CD4-positive, alpha-beta T cell treated with Interleukin-1 beta for 1 hour (primary cell): ENCODE measurements around the gene SENP1.
"Not testable (repeated sequence)": the region's sequence is repeated elsewhere in the genome, so short reads cannot be mapped to it uniquely, and the experiment has no call there.

Experiments
- DNase-seq, 2 donors: peaks; one replicate each; pipeline ENCODE4 v3.0.0-alpha.2; 2020 to 2022

The SENP1 gene

DNA sequence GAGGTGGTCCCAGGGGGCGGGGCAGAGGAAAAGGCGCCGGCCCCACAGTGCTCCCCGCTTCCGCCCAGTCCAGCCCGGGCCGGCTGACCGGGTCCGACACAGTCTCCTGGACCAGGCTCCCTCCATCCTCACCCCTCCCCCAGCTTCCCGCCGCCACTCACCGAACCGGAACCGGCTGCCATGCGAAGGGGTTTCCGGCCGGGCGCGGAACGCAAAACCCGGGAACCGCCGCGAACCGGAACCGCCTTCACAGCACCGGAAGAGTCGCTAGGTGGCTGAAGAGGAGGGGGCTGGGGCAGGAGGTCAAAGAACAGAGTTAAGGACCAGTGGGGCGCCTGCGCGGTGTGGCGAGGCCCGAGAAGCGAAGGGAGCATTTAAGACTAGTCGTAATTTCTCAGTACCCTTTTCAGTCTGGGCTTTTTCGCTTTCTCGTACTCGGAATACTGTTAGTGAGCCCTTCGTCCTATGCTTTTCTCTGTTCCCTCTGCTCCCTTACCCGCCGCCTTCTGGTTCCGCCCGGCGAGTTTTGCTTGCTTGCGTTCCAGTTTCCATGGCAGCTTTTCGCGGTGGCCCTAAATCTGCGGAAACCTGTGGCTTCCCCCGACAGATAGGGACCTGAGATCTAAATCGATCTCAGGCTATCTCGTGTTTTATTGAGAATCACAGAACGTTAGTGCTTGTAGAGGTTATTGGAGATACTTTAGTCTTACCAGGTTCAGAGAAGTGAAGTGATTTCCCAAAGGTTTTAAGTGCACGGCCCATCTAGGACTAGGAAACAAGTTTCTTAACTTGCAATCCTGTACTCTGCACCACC, at the start of gene SENP1:
TSS of gene SENP1 (minus strand) at position 213 of the 814 bp plus-strand sequence. CDS start 4,607 bp downstream, outside the sequence.
- peak; percentile 90 to 92 for DNase-seq

DNA sequence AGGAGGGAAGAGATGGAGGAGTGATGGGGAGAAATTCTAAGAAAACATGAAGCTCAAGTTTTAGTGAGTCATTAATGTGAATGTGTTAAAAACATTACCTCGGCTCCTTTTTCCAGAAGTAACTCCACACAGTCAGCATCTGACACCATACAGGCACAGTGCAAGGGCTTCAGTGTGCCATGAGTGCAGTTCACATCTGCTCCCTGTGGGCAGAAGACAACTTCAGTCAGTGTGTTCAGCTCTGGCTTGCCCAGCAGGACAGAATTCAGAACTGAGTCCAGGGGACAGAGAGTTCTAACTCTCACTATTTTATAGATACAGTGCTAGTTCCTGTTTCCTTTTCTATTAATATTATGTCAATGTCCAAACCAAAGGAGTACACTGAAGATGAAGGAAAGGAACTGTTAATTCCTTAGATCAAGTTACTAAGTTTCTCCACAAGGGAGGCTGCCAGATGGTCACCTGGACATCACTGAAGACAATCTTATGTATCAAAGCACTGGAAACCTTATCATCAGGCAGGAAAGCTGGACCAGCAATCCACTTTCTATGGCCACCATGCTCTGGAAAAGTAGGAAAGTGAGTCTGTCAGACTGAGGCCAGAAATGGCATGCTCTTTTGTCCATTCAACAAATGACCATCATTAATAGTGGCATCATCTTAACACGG, 45.4 kb upstream of the SENP1 start:
- no peak for DNase-seq

DNA sequence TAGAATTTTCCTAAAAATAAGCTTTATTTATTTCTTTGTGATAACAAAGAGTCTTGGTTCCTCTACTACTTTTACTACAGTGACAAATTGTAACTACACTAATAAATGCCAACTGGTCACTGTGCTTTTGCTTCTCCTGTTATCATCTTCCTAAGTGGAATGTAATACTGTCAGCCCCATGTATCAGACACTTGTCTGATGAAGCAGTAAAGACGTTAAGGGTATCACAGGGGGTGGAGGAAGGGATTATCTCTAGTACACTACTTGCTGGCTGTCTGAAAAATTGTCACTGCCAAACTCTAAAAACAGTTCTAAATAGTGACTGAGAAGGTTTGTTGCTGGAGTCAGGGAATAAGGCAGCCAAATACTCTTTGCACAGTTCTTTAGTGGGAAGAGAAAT, 40.1 kb upstream of the SENP1 start:
- no peak for DNase-seq

DNA sequence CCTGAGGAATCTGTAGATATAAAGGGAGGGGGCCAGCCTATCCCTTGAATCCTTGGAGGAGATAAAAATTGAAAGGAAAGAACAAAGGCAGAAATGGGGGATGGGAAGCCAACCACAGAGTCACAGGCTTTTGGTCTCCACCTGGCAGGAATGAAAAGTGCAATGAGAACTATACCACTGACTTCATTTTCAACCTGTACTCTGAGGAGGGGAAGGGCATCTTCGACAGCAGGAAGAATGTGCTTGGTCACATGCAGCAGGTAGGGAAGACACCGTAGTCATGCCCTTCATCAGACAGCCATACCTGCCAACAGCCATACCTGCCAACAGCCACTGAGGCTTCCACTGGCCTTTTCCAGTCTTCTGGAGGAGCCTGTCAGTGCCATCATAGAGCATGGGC, 38.0 kb upstream of the SENP1 start:
- DNase-seq, result no peak

DNA sequence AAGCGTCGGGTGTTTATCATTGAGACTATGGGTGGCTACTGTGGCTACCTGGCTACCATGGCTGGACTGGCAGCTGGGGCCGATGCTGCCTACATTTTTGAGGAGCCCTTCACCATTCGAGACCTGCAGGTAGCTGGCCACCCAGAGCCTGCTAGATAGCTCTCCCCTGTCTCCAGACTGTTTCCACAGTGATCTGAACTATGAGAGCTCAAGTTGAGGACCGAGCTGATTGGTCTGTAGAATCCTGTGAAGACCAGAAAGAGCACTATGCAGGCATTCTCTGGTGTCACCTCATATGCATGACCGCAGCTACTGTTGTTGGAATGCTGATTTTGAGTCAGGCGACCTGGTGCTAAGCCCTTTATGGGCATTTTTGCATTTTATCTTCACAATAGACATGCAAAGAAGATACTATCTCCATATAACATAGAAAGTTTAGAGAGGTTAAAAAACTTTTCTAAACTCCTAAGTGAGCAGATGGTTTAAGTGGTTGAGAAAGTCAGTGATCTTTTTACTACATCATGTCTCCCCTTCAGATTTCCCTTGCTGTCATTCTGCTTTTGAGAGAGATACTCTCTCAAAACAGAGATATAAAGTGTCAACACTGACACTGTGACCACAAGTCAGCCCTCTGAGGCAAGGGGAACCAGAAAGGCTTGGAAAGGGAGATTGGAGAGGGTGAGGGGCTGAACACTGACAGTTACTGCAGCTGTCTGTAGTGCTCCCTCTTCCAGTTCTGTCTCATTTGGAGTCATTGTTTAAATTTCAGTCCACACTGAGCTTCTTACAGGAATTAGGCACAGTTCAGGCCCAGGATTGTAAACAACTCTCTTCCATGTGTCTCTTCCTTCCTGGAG, 37.2 kb upstream of the SENP1 start:
- DNase-seq, result no peak

DNA sequence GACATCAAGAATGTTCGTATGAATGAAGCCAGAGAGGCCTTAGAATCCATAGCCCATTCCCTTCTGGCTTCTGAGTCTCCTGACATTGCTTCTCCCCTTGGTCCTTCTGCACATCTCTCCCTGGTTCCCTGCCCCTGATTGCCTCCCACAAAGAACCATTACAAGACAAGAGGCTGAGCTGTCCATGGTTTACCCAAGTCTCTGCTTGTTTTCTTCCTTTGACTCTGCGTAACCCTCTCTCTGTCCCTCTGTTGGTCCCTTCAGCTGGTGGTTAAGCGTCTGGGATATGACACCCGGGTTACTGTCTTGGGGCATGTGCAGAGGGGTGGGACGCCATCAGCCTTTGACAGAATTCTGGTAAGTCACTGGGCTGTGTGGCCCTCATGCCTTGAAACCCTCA, 29.1 kb upstream of the SENP1 start:
- no peak for DNase-seq

DNA sequence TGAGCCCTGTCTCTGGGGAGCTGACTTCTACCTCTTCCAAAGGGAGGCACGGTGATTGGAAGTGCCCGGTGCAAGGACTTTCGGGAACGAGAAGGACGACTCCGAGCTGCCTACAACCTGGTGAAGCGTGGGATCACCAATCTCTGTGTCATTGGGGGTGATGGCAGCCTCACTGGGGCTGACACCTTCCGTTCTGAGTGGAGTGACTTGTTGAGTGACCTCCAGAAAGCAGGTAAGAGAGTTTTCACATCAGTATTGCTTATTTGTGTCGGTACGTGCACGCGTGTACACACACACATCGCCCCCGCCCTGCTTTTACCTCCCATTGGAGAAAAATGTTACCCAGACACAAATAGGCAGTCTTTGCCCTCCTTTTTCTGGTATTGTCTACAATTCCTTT, 26.9 kb upstream of the SENP1 start:
- DNase-seq, result no peak

DNA sequence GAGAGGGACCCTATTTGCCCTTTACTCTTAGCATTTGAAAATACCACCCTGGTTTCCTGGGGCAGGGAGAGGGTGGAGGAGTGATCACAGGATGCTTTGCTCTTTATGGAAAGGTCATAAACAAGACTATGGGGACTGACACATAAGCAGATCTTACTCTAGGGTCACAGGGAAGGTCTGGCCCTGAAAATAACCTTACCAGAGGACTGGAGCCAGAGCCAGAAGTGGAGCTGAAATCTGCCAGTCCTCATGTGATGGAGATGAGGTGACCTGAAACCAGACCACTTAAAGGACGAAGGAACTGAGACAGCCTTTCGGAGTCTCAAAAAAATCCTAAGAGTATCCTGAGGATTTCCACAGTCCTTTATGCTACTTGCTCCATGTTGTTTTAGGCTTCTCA, 25.6 kb upstream of the SENP1 start:
- DNase-seq, result no peak

DNA sequence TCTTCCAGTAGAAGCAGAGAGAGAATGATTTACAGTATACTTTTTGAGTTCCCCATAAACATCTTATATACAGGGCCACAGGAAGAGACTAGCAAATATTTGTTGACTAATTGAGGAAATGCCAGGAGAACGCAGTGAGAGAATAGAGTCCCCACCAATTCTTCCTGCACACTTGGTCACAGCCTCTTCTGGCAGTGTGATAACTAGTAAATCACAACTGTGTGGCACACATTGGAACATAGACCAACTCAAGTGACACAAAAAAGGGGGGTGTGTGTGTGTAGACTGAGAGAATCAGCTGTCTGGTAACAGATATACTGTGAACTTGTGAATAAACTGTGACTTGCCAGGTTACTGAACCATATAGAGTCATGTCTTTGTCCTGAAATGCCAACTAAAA, 23.5 kb upstream of the SENP1 start:
- DNase-seq, result no peak

DNA sequence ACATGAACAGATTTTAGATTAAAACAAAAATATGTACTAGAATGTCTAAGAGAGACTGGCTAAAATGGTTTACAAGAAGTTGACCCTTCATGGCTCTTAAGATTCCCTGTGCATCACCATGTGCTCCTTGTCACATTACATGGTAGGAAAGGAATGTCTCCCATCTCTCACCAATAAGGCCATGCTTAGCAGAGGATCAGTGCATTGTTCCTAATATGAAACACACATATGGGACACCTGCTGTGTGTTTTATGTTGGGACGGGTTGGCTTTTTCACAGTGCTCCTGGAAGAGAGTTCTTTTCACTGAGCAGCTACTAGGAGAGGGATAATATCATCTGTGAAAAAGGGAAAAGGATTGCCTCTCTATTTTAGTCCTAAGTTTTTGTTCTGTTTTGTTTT, 22.9 kb upstream of the SENP1 start:
- no peak for DNase-seq

DNA sequence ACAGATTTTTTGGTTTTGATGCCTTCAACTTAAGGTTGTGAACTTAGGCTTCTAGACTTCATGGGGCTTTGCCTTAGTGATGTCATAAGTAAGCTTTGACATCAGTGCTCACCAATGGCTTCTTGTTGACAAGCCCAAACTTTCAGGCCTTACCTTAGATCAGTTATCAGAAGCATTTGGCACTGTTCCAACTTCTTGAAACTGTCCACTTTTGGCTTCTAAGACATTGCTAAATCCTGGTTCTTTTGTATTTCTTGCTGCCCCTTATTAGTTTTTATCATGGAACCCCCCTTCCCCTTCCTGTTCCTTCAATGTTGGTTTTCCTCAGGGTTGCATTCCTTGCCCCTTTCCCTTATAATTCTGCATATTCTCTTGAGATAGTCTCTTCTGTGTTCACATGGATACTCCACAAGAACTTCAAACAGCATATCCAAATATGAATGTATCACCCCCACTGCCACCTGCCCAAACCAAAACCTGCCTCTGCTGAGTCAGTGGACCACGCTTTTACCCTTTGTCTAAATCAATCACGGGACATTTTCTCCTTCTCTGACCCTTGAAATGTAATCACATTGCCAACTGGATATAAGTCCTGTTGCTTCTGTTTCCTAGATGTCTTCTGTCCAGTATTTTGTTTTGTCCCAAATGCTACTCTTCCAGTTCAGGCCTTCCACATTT, 21.2 kb upstream of the SENP1 start:
- DNase-seq, result no peak

DNA sequence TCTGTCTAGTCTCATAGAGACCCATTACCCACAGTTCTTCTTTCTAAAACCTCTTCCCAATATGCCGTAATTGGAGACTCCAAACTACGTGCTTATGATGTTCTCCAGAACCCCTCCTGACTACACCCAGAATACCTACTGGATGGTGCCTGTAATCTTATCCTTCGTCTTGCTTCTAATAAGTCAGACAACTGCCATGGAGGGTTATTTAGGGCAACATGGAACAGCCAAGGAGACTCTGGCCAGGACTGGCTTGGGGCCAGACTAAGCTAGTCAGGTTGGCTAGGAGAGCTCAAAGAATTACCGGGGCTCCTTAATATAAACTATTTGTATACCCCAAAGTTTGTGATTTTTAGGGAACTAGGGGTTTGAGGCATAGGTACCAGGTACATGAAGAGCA, 20.1 kb upstream of the SENP1 start:
- DNase-seq, result no peak

DNA sequence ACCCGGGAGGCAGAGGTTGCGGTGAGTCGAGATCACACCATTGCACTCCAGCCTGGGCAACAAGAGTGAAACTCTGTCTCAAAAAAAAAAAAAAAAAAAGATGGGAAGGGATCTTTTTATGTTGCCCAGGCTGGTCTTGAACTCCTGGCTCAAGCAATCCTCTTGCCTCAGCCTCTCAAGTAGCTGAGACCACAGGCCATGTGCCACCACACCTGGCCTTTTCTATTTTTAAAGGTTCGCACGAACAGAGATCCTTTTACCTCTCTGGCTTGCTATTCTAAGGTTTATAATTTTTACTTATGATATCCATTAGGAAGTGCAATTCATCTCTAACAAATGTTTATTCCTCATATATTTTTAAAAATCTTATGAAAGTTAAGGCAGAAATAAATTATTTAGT, 19.7 kb upstream of the SENP1 start:
- not testable (repeated sequence) for DNase-seq

DNA sequence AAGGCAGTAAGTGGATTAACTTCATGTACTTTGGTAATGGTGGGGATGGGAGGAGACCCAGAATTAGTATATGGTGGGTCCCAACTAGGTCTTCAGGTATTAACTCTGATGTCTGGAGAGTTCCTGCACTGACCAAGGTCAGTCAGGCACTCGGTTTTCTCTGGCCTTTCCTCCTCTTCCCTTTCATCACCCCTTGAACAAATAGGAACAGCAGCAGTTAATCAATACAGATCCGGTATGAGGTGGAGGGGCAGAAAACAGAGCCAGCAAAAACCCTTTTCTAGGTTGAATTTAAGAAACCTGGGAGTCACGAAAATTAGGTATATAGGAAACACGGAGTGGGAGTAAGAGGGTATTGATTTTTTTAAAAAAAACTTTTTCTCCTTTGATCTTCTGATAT, 17.3 kb upstream of the SENP1 start:
- no peak for DNase-seq

DNA sequence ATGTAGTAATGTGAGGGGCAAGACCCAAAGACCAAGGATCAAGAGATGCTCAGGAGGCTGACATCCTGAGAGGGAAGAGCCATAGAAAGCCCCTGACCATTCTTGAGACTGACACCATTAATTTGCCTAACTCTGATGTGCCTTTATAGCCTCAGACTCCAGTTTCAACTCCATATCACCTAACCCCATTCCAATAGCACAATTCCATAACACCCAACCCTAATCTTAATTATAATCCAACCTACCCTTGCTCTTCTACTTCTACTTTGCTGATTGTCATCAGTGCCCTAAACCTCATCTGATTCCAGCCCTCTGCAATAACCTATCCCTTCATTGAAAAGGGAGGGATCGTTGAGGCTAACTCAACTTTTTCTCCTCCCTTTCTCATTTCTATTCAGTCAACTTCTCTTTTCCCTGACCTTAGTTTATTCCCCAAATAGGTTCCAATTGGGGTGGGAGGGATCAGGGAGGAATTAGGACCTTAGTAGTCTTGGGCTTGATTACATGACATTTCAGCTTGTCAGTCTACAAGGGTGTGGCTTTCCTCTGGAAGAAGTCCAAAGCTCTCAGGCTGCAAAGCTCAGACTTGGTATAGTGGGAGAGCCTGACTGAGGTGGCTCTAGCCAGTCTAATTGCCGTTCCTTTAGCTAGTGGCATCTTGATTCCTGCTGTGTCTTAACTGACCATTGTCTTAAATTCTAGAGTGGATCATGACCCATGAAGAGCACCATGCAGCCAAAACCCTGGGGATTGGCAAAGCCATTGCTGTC, 16.4 kb upstream of the SENP1 start:
- no peak for DNase-seq

DNA sequence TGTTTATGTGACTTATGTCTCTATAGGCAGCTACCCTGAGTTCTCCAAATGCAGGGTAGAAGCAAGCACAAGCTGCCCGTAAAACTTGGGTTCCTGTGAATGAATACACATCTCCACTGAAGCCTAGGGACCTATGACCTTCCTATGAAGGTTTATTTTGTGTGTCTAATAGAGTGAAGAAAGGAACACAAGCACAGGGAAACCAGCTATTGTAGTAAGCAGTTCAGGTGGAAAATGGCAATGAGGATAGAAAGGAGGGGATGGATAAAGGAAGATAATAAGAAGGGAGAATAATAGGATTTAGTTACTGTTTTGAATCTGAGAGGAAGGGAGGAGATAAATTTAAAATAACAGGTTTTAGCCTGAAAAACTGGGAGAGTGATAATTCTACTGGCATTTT, 15.6 kb upstream of the SENP1 start:
- DNase-seq, result no peak

DNA sequence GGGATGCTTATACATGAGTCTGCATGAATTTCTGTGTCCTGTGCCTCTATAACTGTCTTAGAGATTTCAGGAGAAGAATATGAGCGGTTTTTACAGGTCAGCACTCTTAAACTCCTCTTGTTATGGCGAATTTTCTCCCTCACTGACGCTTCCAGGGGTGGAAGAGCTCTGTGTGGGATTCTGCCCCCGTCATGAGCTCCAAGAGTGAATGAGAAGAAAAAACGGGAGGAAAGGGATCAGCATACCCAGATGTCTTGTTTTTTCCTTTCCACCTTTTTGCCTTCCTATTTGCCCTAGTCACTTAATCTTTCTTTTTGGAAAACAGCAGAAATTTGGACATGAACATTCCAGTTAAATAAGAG, 13.9 kb upstream of the SENP1 start:
- DNase-seq, result no peak

DNA sequence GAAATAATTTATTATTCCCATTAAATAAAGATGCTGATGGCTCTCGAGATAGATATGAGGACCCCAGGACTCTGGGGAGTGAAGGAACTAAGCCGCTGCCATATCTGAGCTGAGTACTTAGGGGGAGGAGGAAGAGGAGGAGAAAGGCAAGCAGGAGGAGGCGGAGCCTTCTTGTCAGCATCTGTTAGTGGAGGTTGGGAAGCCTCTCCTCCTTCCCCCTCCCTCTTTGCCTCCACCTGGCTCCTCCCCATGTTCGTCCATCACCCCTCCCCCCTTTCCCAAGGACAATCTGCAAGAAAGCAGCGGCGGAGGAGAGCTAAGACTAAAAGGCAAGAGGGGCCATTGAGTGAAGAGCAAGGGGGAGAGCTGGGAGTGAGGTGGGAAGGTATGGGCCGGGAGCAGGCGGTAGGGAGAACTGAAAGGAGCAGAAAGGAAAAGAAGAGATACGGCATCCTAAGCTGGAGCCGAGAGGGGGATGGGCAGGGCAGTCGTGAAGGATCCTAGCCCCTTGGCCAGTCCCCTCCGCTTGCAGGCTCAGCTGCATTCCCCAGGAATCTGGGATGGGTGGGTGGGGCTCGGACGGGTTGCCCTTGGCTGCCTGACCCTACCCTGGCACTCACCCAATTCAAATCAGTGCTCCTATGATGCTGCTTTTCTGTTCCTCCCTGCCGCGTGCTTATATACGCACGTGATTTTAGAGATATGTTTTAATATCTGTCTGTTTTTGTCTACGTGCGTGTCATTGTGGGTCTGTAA, 13.4 kb upstream of the SENP1 start, which contains the start of gene PFKM:
TSS of gene PFKM (plus strand) at position 287 of the 756 bp plus-strand sequence. CDS start 3,411 bp downstream, outside the sequence.
- DNase-seq, result peak; percentile 72 to 74

DNA sequence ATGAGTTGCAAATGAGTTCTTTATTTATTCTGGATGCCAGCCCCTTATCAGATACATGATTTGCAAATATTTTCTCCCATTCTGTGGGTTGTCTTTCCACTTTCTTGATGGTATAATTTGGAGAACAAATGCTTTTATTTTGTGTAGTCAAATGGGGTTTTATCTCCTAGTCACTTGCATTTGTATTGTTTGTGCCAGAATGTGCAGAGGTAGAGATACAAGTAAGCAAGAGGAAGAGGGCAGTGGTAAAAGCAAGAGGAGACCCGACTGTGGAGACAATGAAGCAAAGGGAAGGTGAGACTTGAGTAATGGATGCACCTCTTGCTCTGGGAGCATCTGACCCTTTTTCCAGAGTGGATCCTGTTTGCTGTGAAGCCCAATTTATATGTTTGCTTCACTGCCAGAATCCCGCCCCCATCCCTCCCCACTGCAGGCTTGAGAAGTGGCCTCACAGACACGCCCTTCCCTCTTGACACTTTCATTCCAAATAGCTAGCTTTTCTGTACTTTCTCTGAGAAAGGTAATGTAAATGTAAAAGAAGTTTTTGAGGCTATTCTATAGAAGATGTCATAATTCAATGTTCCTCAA, 12.5 kb upstream of the SENP1 start:
- DNase-seq, result no peak

DNA sequence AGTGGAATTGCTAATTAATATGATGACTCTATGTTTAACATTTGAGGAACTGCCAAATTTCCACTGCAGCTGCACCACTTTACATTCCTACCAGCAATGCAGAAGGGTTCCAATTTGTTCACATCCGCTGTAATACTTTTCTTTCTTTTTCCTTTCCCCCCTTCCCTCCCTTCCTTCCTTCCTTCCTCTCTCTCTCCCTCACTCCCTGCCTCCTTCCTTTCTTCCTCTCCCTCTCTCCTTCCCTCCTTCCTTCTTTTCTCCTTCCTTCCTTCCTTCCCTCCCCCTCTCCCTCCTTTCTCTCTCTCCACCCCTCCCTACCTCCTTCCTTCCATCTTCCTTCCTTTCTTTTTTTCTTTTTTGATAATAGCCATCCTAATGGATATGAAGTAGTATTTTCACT, 10.1 kb upstream of the SENP1 start:
- no peak for DNase-seq

DNA sequence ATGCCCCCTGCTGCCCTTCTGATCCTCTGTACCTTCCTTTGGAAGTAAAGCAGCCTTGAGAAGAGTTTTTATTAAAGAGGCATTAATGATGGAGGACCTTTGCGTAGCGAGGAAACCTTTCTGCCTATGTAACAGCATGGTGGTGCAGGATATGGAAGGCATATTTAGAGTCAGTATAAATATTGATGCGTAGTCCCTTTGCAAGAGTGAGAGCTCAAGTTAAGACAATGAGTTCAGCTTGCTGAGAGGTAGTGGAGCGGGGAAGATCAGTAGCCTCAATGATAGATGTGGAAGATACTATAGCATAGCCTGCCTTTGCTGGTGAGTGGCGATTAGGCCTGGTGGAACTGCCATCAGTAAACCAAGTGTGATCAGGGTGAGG, 5.4 kb upstream of the SENP1 start:
- DNase-seq, result not testable (repeated sequence)
